Measurements from ENCODE around the gene ARHGEF9. TPM values are rescaled to one million over a fixed set of nuclear protein-coding genes. Genes with fewer than 3 reads are reported as not detected.

Gene ARHGEF9
- total and polyA plus RNA-seq, 2 of the 8 experiments (the other 6 are each of a cell fraction or from before 2014, with no cell fraction given): 28.7 to 31.8 TPM

GRCh38 chrX:63635750-63636149, 149.3 kb downstream of the ARHGEF9 start:
- H3K27me3 ChIP-seq (replicated peaks in 1 of 4; ENCODE audit: control insufficient read depth in 3 of 4, extremely low read depth in 1 of 4, insufficient read depth in 3 of 4, low read length in 3 of 4): no peaks in the 10 kb centered on the region
- H3K9me3 ChIP-seq (ENCODE audit: insufficient read depth in 2 of 2, low read depth in 1 of 2, low read length in 1 of 2): 0 out of 4 replicates have a peak, but pooled peaks cover 0 to 3% of the 10 kb centered on the region in 2 experiments
- no peak overlapping the region for H2BK5ac ChIP-seq (ENCODE audit: low read depth, low read length)
- no peaks in the 10 kb centered on the region for H3K4me1 ChIP-seq (replicated peaks in 1 of 4; ENCODE audit: control insufficient read depth in 3 of 4, insufficient read depth in 4 of 4, low read length in 3 of 4)
- no peak overlapping the region for H2BK15ac ChIP-seq (ENCODE audit: low read length)
- H2BK20ac ChIP-seq (ENCODE audit: low read length): no peak overlapping the region
- H2AFZ ChIP-seq (ENCODE audit: low read length): no peak overlapping the region
- H3K79me1 ChIP-seq (ENCODE audit: low read depth, low read length): no peaks in the 10 kb centered on the region
- H4K8ac ChIP-seq (ENCODE audit: extremely low read depth, insufficient read depth, low read length): no peak overlapping the region
- no peak overlapping the region for H3K23ac ChIP-seq (ENCODE audit: insufficient read length)
- H2BK12ac ChIP-seq (ENCODE audit: low read depth, low read length): no peak overlapping the region
- H2BK120ac ChIP-seq (replicated peaks; ENCODE audit: low read depth, low read length): no peak overlapping the region
- H3K36me3 ChIP-seq (ENCODE audit: control insufficient read depth in 2 of 4, insufficient read depth in 4 of 4, low read length in 3 of 4): peaks cover 0 to 27% (median 7%) of the 10 kb centered on the region in 4 experiments; a peak in 4 of 8 replicates
- no peak overlapping the region for H3K4me3 ChIP-seq (ENCODE audit: extremely low read depth in 1 of 4, insufficient read depth in 2 of 4, low read depth in 3 of 4, low read length in 4 of 4)
- no peak overlapping the region for H3K27ac ChIP-seq (ENCODE audit: low read depth, low read length)
- no peaks in the 10 kb centered on the region for H4K20me1 ChIP-seq (replicated peaks in 1 of 2; ENCODE audit: control insufficient read depth in 1 of 2, insufficient read depth in 2 of 2, low read length in 2 of 2)
- H4K5ac ChIP-seq (ENCODE audit: insufficient read length, low read depth, low read length): no peak overlapping the region
- H3K14ac ChIP-seq (ENCODE audit: insufficient read length): no peak overlapping the region
- CTCF ChIA-PET (ENCODE audit: partially characterized antibody): no interaction called here
- no peak overlapping the region for H3K18ac ChIP-seq (ENCODE audit: extremely low read depth, low read length)
- no peak overlapping the region for H3K4me2 ChIP-seq (ENCODE audit: insufficient read depth in 1 of 2, low read depth in 2 of 2, low read length in 2 of 2)
- H3K9ac ChIP-seq (replicated peaks in 1 of 4; ENCODE audit: extremely low read depth in 1 of 4, low read depth in 3 of 4, low read length in 3 of 4): no peak overlapping the region
- H3K79me2 ChIP-seq (ENCODE audit: control insufficient read depth in 1 of 2, insufficient read depth in 2 of 2, low read length in 2 of 2): no peaks in the 10 kb centered on the region
- no peak for FAIRE-seq
- POLR2A ChIA-PET (ENCODE audit: partially characterized antibody): no interaction called here
- no peak overlapping the region for H3K4ac ChIP-seq (replicated peaks; ENCODE audit: insufficient read length, low read depth, low read length)
- H2AK5ac ChIP-seq (ENCODE audit: low read depth, low read length): no peak overlapping the region
- DNase-seq (ENCODE audit: low read depth in 1 of 2, low spot score in 2 of 2): no peak
- no peaks in the 10 kb centered on the region for H3K23me2 ChIP-seq (ENCODE audit: low read depth, low read length)
- H4K91ac ChIP-seq (replicated peaks; ENCODE audit: insufficient read length, low read length): no peak overlapping the region
- 98% methylated on average over 4 of the region's 5 CpGs; no CpG with 5 or more reads in 1 of the 2 experiments for WGBS, 2 experiments (ENCODE audit: extremely low coverage in 1 of 2, insufficient coverage in 1 of 2, insufficient read length in 1 of 2, insufficient replicate concordance in 2 of 2, low coverage in 1 of 2, low lambda C conversion rate in 2 of 2, missing lambda C conversion rate in 1 of 2)
- TF ChIP-seq JUND (IDR thresholded peaks at IDR 0.05; ENCODE audit: low read length): no peak
- no peak overlapping the region for H3K56ac ChIP-seq (replicated peaks; ENCODE audit: insufficient read length, low read depth, low read length)
